HT1080 (cell line): ENCODE data around the gene TRIM36. TPM values are rescaled to one million over a fixed set of nuclear protein-coding genes. Genes with fewer than 3 reads are reported as not detected.

Experiments
- DNase-seq: peaks from one replicate; pipeline ENCODE4 v3.0.0-alpha.2; 2015; ENCODE audit warnings: low read depth
- total RNA-seq: library from RNA; depleted of rRNA; stranded (reverse); fragments of >200 nt; shearing (Covaris generic); gene quantifications from 2 replicates; pipeline ENCODE4 v1.2.3, GENCODE V29; 2014

TRIM36 gene
- total RNA-seq, 1 experiment from 2014 or later = 4.2 TPM

DNA sequence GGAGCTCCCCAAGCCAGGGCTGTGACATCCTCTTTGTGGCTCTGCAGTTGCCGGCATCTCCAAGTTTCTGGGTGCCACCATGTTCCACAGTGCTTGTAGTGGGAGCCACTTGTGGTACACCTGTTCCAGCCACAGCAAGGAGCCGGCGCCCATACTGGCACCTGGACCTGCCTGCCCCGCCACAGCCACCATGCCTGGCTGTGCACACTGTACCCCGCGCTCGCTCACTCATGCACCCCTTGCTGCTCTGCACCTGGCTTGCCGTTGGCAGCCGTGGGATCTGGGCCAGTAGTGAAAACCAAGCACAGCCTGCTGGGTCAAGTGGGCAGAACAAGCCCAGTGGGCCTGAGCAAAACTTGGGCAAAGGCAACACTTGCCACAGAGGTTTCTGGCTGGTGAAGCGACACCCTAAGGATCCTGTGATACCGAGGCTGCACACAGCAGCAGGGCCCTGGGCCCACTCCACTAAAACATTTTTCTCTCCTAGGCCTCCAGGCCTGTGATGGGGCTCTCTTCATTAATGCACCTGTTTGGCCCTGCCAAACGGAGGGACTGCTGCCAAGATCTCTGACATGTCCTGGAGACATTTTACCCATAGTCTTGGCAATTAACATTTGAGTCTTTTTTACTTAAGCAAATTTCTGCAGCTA, 2.8 kb downstream of the TRIM36 start:
- DNase-seq = no peak

GRCh38 chr5:115165790-115166189, 3.9 kb downstream of the TRIM36 start:
- DNase-seq = no peak

DNA sequence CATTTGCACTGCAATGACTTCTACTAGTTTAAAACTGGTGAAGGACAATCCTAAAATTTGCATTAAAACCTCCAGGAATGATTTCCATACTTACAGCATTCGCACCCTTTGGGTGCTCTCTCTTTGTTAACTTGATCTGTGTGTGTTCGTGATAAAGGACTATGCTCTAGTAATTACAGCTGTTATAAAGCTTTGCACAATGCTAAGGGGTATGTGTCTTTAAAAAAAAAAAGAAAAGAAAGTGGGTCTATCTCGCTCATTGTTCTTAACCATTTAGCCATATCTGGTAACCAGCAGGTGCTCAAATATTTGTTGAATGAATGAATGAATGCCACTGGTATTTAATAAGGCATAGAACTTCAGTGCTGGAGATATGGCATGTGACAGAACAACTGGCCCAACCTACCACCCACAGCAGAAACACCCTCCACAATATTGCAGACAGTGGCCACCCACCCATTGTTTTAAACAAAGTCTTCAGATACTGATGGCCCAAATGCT, 8.7 kb downstream of the TRIM36 start:
- no peak for DNase-seq

DNA sequence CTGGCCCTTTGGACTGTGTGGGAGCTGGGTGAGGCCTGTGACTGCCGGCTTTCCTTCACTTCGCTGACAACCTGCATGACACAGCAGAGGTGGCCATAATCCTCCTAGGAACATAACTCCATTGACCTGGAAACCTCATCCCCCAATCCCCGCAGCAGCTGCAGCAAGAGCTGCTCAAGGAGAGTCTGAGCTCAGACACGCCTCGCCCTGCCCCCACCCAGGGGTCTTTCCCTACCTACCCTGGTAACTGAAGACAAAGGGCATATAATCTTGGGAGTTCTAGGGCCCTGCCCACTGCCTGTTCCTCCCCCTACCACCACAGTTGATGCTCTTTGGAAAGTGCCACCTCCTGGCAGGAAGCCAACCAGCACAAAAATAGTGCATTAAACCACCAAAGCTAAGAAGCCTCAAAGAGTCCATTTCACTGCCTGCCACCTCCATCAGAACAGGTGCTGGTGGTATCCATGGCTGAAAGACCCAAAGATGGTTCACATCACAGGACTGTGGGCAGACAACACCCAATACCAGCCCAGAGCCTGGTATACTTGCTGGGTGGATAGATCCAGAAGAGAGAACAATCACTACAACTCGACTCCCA, 18.4 kb downstream of the TRIM36 start:
- DNase-seq = no peak

- DNase-seq = no peak
Measured at GRCh38 chr5:115150512-115150911, 19.2 kb downstream of the TRIM36 start.

GRCh38 chr5:115147052-115147451, 22.7 kb downstream of the TRIM36 start:
- no peak for DNase-seq

DNA sequence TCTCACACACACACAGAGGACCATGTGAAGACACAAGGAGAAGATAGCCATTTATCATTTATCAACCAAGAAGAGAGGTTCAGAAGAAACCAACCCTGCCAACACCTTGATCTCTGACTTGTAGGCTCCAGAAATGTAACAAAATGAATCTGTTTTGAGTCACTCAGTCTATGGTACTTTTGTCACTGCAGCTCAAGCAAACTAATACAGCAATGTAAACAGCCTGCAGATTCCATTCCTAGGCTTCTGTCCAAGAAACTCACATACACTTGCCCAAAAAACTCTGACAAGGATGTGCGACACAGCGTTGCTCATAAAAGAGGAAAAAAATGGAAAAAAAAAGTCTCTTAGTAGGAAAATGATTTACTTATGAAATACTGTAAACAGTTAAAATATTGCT, 33.4 kb downstream of the TRIM36 start:
- no peak for DNase-seq

GRCh38 chr5:115132465-115132864, 37.2 kb downstream of the TRIM36 start:
- DNase-seq = no peak

DNA sequence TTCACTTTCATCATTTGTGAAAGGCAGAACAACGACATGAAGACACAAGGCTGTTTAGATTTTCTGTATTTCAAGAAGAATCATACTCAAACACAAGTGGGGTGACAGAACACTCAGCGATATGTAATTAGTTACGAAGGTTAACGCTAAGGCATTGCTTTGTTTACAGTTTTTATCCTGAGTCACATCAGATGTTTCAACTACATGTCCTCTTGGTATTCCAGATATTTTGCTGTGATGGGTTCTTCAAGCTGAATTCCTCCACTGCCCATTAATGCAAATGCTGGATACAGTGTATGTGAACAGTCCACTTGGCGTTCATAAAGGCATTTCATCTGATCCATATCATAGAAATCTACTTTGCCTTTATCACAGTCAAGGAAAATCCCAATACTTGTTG, 43.4 kb downstream of the TRIM36 start:
- DNase-seq = no peak

- DNase-seq = no peak
Measured at GRCh38 chr5:115124741-115125140, 45.0 kb downstream of the TRIM36 start.

- no peak for DNase-seq
Measured at GRCh38 chr5:115116001-115116400, 53.7 kb downstream of the TRIM36 start.

DNA sequence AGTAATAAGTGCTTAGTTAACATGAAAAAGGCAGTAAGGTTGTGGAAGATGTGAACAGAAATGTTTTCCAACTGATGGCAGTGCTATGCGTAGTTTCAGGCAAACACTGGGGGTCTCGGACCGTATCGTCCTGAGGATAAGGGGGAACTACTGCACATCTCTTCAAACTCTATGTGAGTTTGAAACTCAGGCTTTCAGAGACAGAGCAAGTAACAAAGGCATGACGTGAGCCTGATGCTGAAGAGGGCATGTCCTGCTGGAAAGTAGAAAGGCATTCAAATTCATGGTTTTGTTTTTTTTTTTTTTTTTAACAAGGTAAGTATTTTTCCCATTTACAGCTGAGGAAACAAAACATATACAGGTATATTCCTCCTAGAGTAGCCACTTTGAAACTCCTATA, 59.9 kb downstream of the TRIM36 start:
- no peak for DNase-seq

DNA sequence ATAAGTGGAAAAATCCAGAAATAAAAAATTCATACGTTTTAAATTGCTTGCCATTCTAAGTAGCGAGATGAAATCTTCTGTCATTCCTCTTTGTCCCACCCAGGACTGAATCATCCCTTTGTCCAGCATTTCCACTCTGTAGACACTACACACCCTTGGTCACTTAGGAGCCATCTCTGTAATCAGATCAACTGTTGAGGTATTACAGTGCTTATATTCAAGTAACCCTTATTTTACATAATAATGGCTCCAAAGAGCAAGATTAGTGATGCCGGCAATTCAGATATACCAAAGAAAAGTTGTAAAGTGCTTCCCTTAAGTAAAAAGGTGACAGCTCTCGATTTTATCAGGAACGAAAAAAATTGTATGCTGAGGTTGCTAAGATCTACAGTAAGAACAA, 60.4 kb downstream of the TRIM36 start:
- DNase-seq = no peak

- DNase-seq = peak; percentile 26
Measured at GRCh38 chr5:115100319-115100955, 69.3 kb downstream of the TRIM36 start.

GRCh38 chr5:115098041-115098702, 71.5 kb downstream of the TRIM36 start:
- DNase-seq = peak; percentile 72

GRCh38 chr5:115097236-115097635, 72.5 kb downstream of the TRIM36 start:
- peak; percentile 37 for DNase-seq

DNA sequence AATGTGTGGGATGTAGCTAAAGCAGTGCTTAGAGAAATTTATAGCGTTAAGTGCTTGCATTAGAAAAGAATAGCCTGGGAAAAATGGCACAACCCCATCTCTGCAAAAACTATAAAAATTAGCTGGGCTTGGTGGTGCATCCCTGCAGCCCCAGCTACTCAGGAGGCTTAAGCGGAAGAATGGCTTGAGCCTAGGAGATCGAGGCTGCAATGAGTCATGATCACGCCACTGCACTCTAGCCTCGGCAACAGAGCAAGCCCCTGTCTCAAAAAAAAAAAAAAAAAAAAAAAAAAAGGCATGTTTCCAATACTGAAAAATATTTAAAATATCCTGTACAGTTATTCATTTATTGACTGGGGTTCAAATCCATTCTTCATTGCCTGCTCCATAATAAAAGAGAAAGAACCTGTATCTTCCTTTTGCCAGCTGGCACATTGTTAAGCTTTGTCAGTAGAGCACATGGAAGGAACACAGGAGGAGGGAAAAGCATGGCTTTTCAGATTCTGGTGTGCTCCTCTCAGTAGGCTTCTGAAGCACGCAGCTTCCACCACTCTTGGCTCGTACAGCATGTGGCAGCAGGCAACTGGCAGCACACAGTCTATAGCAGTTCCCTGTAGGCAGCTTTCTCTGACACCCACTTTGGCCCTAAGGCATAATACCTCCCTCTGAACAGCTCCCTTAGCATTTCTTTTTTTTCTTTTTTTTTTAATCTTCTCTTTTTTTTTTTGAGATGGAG, 73.5 kb downstream of the TRIM36 start:
- DNase-seq = peak; percentile 60

DNA sequence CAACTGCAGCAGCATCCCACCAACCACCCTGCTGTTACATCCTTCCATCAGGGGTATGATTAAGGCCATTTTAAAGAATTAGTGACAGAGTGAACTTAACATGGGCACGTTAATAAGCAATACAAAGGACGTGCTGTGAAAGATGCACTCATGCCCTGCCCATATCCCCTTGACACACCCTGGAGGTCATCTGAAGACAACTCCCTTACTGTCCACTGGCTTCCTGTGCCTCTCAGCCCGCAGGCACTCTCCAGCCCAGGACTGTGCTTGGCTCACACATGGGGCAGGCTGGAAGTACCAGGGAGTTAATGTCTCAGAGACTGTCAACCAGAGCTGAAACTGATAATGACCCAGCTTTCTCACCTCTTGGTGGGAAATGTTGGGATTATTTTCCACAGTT, 81.8 kb downstream of the TRIM36 start:
- peak; percentile 14 for DNase-seq

- DNase-seq = peak; percentile 10
Measured at GRCh38 chr5:115086473-115086872, 83.2 kb downstream of the TRIM36 start.

DNA sequence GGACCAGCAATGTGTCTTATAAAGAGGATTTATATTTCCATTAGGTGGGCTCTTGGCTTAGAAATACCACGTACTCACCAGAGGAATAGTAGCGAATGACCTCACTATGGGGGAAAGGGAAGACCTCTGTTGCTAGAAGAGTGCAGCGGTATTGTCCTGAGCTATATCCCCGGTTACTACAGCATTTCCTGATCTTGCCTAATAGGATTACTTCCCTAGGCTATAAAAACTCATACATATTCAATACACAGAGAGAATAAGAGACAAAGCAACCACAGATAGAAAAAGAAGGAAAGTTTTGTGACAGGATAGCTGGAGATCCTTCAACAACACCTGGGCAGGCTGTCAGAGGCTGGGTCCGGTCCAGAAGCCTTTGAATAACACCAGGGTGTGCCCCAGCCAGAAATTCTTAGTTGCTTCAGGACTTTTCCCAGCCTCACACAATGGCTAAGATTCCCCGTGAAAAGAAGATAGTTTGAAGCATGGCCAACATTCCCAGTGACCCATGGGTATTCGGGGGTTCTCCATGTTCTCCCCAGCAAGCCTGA, 85.4 kb downstream of the TRIM36 start:
- no peak for DNase-seq
